Dermis blood vessel endothelial cell (primary cell): ENCODE measurements around the gene LONRF3. TPM values are rescaled to one million over a fixed set of nuclear protein-coding genes. Genes with fewer than 3 reads are reported as not detected.

Experiments used
- DNase-seq: peaks from one replicate; pipeline ENCODE4 v3.0.0; 2010
- total RNA-seq: library from RNA; depleted of rRNA; stranded (reverse); fragments of >200 nt; gene quantifications from 2 replicates; pipeline ENCODE4 v1.2.3, GENCODE V29; 2014

Gene LONRF3
- total RNA-seq = 25.2 and 26.5 TPM in 2 replicates

DNA sequence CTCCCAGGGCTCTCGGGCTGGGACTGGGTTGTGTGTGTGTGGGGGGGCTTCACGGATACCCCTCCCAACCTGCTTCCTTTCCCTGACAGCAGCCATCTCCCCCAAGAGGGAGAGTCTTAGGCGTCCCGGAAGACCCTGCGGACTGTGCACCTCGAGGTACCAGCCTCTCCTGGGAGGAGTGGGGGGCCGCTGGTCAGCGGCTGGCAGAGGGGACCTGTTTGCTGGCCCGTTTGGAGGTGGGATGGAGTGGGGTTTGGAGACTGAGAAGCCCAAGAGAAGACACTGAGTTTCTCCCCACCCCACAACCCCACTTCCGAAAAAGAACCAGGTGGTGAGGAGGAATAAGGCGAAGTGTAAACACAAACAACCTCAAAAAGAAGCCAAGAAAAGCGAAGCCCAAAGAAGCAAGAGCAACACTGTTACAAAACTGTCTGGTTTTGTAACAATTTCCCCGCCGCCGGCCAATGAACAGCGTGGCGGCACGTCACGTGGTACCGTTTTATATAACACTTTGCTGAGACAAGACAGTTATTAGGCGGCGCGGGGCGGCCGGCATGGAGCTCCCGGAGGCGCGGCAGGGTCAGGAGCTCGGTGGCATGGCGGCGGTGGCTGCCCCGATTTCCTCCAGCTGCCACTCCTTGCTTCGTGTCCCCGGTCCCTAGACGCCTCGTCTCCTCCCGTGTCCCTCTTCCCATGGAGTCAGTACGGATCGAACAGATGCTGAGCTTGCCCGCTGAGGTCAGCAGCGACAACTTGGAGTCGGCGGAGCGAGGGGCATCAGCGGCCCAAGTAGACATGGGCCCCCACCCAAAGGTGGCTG lies at the start of gene LONRF3:
Gene LONRF3 (plus strand): TSS at position 531 of the 820 bp plus-strand sequence. CDS start 163 bp downstream, at position 694.
- peak; percentile 37 for DNase-seq

DNA sequence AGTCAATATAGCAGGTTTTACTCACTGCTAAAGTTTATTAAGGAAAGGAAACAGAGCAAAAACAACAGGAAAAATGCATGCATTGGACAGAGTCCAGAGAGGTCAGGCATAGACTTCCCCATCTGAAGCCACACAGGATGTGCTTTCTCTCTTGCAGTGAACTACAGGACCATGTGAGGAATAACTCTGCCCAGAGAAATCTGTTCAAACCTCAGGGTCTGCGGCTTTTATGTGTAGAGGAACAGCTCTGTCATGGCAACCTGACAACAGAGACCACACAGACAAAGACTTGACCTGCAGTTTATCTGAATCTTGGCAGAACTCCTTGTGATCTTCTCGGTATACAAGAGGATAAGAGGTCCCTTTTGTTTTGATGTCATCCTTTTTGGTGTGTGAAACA lies 46.3 kb upstream of the LONRF3 start:
- DNase-seq = peak; percentile 76

DNA sequence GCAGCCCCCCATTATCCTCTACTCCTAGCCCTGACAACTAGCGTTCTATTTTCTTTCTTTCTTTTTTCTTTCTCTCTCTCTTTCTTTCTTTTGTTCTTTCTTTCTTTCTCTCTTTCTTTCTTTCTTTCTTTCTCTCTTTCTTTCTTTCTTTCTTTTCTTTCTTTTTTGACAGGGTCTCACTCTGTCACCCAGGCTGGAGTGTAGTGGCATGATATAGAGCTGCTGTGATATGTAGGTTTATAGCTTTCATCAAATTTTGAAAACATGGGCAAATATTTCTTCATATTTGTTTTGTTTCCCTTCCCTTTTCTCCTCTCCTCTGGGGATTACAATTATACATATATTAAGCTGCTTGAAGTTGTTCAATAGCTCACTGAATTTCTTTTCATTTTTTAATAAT lies 39.1 kb upstream of the LONRF3 start:
- no peak for DNase-seq

- no peak for DNase-seq
These were observed 33.3 kb upstream of the LONRF3 start for GRCh38 chrX:118941147-118941546.

DNA sequence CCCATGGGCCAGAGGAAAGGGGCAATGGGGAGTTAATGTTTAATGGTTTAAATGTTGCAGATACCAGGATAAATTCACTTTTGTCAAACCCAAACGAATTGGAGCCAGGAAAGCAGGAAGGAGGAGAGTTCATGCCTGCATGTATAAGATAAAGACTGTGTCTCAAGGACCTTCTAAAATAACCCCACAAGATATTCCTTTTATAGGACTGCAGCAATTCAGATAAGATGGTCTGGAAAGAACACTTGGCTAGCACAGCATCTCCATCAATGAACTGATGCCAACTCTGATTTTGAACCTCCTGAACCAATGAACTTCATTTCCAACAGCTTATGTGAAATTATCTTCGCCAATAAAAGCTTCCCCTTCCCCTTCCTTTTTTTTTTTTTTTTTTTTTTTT lies 31.3 kb upstream of the LONRF3 start:
- DNase-seq = no peak

- DNase-seq = no peak
These were observed 28.5 kb upstream of the LONRF3 start for GRCh38 chrX:118945921-118946320.

DNA sequence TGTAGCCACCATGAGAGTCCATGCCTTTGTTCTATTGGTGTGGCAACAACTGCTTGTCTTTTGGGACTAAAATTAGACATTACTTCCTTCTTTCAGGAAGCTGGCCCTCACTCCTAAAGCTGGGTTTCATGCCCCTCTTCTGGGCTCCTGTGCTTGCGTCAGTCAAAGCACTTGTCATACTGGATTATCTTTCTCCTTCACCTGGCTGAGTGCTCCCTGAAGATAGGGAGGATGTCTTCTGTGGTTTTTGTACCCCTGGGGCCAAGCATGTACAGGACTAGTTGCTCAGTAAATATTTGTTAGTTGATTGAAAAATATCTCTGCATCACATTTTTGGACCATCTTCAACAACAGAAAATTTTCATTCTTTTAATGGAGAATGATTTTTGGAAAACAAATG lies 26.1 kb upstream of the LONRF3 start:
- DNase-seq = no peak

DNA sequence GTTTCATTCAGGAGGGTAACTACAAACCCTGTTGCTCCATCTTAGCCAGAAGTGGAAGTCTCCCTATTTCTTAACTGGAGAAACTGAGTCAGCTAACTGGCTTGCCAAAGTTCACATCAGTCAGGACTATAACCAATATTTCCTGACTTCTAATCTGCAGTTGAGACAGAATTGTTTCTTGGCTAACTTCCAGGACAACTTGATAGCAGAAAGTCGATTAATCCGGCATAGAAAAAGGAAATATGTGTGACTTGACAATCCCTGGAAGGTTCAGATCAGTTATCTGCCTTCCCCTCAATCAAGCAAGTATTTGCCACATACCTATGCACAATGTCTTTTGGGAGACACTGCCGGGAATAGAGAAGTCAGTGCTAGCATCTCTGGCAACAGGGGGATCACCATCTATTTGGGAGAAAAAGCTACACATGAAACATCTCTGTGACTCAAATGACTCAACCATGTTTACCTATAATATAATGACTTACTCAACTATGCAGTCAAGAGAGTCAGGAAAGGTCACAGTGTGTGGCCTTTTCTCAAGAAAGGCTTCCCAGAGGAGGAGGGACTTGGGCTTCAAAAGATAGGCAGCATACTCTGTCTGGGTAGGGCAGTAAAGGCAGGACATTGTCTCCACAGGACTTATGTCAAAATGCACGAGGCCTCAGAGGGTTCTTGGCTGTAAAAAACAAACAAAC lies 12.4 kb upstream of the LONRF3 start:
- no peak for DNase-seq

DNA sequence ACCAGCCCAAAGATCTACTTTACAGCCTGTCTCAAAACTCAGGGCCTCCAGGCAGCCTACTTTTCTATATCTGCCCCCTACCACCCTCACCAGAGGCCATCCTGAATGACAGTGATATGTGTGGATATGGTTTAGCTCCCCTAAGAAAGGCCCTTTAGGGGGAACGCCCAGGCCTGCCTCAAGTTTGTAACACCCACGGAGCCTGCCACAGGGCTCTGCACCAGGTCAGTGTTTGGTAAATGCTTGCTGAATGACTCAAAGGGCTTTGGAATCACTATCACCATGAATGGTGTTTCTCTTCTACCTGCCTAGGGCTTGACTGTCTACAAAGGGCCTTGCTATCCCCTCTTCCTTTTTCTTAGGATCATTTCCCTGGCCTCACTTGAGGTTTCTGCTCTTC lies 11.3 kb upstream of the LONRF3 start:
- no peak for DNase-seq

- no peak for DNase-seq
These were observed 10.2 kb upstream of the LONRF3 start for GRCh38 chrX:118964252-118964651.

DNA sequence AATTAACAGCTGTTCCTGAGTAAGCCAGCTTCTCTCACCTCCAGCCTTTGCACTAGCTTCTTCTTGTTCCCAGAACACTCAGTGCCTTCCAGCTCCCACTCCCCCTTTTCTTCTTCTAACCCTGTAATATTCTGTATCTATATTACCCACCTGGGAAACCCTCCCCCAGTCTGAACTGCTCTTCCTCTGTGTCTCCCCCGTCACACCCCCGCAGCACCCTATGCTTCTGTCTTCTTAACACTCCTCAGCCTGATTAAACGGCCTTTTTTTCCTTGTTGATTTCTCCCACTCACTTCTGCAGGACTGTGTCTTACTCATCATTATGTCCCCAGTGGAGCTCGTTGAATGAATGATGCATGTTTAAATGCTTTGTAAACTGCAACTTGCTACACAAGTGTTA lies 9.0 kb upstream of the LONRF3 start:
- DNase-seq = no peak

DNA sequence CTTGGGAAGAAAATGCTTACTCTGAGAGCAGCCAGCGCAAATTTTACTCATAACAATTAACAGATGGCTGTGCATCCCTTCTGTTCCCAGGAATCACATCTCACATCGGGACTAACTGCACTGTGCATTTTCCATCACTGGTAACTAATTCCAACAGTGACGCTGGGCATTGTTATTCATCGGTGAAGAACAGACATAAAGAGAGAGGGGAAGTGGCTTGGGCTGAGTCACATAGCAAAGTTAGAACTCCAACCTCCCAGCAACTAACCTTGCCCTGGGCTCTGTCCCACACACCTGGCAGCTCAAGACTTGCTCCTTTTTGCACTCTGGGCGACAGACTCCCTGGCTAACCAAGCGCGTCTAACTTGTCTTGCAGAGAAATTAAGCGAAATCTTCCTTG lies 6.4 kb upstream of the LONRF3 start:
- peak; percentile 1 for DNase-seq

DNA sequence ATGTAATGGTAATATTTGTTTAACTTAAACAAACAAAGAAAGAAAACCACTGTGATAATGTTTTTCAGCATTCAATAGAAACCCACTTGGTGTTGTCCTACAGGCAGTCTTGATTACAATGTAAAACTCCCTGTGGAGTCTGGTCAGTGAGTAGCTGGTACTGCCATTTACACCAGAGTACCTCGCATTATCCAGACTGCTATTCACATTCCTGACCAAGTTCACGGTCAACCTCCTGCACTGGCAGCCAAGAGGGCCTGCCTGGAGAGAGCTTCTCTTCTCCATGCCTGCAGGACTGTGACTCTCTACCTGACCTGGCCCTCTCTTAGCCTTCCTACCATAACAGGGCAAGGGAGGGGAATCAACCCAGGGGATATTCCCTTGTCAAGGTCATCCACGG lies 2.9 kb upstream of the LONRF3 start:
- no peak for DNase-seq

GRCh38 chrX:118973389-118974087 lies 880 bp upstream of the LONRF3 start:
- no peak for DNase-seq

GRCh38 chrX:118974908-118975671 lies 672 bp downstream of the LONRF3 start:
- DNase-seq = peak; percentile 33

DNA sequence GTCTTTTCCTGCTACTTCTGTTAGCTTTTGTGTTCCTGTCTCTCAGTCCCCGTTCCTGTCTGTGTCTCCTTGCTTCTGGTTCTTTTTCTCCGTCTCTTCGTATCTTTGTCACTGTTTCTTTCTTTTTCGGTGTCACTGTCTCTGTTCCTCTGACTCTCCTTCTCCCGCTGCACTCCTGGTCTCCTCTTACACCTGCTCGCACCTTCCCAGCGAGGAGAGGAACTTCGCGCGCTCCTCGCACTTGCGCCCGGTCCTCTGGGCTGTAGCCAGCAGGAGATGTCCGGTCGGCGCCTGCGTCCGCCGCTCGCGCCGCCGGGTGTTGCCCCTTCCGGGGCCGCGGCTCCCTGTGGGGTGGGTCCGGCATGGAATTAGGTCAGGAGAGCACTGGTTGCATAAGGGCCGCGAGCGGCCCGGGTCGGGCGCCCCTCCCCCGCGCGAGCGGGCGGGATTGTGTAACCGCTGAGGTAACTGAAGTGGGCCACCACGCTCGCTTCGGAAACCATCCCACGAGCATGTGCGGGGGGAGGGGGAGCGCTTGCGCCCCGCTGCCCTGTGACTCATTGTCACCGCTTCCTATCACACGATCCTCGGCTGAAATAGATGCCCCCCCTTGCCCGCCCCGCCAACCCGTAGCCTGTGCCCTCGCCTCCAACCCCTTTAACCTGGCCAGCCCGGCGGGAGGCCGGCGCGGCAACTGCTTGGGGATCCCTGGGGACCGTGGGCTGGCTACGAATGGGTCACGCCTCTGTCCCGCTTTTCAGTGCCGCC lies 1.6 kb downstream of the LONRF3 start:
- DNase-seq = peak; percentile 41

DNA sequence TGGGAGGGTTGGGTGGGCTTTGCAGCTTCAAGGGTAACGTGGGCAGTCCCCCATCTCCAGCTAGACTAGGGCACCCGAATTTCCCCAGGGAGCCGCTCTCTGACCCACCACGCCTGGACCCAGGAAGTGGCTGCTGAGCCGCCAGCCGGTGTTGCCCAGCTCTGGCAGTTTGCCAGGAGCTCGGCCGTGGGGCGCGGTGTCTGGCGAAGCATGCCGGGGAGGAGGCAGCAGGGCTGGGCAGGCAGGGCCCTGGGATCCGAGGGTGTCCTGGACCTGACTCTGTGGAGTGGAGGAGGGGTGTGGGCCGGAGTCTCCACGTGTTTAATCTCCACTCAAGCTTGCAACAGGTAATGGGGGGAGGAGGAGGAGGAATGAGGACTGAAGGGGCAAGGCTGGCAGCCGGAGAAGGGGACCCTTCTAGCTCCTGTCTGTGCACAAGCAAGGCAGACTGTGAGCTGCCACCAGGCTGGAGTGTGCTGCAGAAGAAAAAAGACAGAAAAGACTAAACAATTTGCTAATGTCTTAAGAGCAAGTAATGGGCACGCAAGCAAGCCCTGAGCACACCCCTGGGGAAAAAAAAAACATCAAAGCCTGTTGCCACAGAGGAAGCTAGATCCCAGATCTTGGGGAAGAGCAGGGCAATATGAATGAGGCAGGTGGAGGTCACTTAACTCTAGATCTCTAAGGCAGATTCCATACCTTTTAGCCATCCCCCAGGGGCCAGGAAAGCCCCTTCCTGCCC lies 2.4 kb downstream of the LONRF3 start:
- DNase-seq = no peak

DNA sequence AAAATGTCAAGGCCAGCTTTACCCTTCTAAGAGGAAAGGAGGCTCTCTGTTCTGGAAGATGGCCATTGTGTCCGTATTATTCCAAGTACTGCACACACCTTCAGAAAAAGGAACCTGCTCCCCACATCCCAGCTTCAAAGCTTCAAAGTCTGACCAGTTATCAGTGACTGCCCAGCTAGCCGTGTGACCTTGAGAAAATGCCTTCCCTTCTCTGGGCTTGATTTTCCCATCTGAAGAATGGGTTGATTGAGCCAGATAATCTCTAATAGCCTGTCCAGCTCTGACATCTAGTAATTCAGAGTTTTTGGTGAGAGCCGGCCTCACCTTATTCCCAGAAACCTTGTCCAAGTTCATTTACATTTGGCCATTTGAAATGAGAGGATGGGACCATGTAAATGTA lies 3.0 kb downstream of the LONRF3 start:
- DNase-seq = no peak

GRCh38 chrX:118978451-118978850 lies 4.0 kb downstream of the LONRF3 start:
- no peak for DNase-seq

GRCh38 chrX:118980761-118981160 lies 6.3 kb downstream of the LONRF3 start:
- no peak for DNase-seq

DNA sequence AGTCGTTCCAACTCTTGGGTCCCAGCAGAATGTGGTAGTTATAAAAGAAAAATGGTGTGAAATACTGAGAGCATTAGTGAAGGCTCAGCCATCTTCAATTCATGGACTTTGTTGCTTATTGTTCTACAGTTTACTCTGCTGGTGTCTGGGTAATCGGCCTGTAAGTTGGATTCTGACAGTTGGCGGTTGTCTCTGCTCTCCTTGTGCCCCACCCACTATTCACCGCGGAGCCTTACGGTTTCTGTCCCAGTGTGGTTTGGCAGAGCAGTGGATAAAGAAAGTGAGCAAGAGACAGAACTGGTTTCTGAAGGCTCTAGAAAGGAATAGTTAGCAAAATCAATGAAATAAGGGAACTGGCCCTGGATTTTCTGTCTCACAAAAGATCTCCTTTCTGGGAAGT lies 9.1 kb downstream of the LONRF3 start:
- DNase-seq = no peak
